SIG-M5 (cell line): Measurements from ENCODE around the gene HAPLN3.

Experiments
- DNase-seq: peaks from one replicate; lab custom pipeline; 2025; lab: John Stamatoyannopoulos, UW

The HAPLN3 gene

GRCh38 chr15:88860212-88860611, 35.1 kb downstream of the HAPLN3 start:
- DNase-seq = no peak

DNA sequence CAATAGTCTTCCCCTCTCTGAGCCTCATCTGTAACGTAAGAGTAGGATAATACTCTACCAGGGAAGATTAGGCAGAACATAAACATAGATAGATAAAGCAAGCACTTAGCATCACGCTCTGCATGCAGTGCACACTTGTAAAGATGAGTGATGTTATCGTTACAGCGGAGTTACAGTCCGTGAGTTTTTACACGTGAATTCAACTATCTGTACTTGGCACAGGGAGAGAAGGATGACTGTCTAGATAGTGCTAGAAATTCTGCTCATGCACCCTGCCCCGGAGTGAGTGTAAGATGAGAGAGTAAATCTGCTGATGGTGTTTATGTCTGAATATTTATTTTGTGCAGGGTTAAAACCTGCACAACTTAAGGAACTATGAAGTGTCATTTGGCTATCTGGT, 35.8 kb downstream of the HAPLN3 start:
- no peak for DNase-seq

GRCh38 chr15:88858934-88859333, 36.4 kb downstream of the HAPLN3 start:
- DNase-seq = no peak

- no peak for DNase-seq
Measured at GRCh38 chr15:88852476-88852875, 42.9 kb downstream of the HAPLN3 start.

DNA sequence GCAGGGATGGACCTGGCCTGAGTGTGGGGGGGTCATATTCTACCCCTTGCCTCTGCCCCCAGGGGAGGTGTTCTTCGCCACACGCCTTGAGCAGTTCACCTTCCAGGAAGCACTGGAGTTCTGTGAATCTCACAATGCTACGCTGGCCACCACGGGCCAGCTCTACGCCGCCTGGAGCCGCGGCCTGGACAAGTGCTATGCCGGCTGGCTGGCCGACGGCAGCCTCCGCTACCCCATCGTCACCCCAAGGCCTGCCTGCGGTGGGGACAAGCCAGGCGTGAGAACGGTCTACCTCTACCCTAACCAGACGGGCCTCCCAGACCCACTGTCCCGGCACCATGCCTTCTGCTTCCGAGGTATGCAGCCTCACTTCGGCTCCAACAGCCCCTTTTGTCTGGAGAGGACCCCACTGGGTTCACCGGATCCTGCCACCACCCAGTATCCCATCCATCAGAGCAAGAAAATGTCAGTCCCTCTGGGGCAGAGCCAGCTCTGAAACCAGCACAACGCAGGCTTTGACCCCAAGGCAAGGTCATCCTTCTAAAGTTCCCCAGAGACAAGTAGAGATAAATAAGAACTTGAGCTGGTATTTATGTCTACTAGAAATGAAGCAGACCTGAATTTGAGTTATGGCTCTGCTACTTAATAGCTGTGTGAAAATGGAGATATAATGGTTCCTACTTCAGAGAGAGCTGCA, 45.8 kb downstream of the HAPLN3 start:
- DNase-seq = no peak

- DNase-seq = no peak
Measured at GRCh38 chr15:88848203-88848602, 47.1 kb downstream of the HAPLN3 start.

GRCh38 chr15:88847144-88847543, 48.2 kb downstream of the HAPLN3 start:
- DNase-seq = no peak

GRCh38 chr15:88845616-88846015, 49.7 kb downstream of the HAPLN3 start:
- no peak for DNase-seq

- no peak for DNase-seq
Measured at GRCh38 chr15:88844749-88845386, 50.5 kb downstream of the HAPLN3 start.

- DNase-seq = no peak
Measured at GRCh38 chr15:88843334-88843733, 52.0 kb downstream of the HAPLN3 start.

DNA sequence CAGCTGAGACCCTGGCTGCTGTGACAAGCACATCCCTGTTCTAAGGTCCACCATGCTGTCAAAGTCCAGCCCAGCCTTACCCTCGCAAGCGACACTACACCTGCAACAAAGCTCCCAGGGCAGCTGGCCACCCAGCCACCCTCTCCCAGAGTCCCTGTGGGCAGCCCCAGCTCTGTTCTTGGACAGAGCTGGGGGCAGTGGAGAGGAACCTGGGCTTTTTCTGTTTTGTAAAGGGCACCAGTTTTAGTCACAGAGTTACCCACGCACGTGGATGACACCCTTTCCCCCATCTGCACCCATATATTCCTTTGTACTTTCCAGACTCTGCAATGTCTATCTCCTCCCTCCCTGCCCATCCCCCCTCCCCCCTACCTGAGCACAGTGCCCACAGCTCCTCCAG, 53.2 kb downstream of the HAPLN3 start:
- no peak for DNase-seq

- no peak for DNase-seq
Measured at GRCh38 chr15:88841236-88841635, 54.1 kb downstream of the HAPLN3 start.

DNA sequence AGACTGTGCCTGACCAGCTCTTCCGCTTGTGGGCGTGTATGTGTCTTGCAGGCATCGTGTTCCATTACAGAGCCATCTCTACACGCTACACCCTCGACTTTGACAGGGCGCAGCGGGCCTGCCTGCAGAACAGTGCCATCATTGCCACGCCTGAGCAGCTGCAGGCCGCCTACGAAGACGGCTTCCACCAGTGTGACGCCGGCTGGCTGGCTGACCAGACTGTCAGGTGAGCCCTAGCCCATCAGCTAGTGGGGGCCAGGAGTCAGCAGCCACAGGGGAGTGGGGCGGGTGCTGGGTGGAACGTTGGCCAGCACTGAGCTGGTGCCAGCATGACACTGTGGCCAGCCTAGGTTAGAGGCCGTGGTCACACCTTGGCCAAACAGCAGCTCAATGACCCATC, 55.4 kb downstream of the HAPLN3 start:
- DNase-seq = no peak

- no peak for DNase-seq
Measured at GRCh38 chr15:88839146-88839545, 56.2 kb downstream of the HAPLN3 start.

GRCh38 chr15:88838667-88839066, 56.7 kb downstream of the HAPLN3 start:
- DNase-seq = no peak

- no peak for DNase-seq
Measured at GRCh38 chr15:88835646-88836045, 59.7 kb downstream of the HAPLN3 start.

DNA sequence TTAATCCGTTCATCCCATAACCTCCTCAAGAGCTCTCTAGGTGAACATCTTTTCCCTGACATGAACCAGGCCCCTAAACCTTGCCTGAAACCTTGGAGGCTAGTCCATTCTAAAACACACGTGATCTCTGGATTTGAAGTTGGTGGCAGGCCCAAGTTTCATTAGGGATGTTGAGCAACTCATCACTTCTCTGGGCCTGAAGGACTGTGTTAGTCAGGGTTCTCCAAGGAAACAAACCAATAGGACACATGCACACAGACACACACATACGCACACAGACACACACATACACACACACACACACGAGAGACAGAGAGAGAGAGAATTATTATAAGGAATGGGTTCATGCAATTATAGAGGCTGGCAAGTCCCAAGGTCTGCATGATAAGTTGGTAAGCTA, 60.2 kb downstream of the HAPLN3 start:
- no peak for DNase-seq

GRCh38 chr15:88834211-88834812, 61.0 kb downstream of the HAPLN3 start:
- DNase-seq = no peak

- no peak for DNase-seq
Measured at GRCh38 chr15:88833731-88834100, 61.6 kb downstream of the HAPLN3 start.

GRCh38 chr15:88832820-88833730, 62.3 kb downstream of the HAPLN3 start:
- no peak for DNase-seq

GRCh38 chr15:88830016-88830415, 65.3 kb downstream of the HAPLN3 start:
- DNase-seq = no peak

GRCh38 chr15:88828791-88829190, 66.6 kb downstream of the HAPLN3 start:
- DNase-seq = no peak
